SU-DHL-6 (cell line): ENCODE results near the gene SEPTIN1.

ENCODE experiments used
- EZH2phosphoT487 ChIP-seq: fragments of 200-600 bp; sonication (generic), shearing (Covaris generic); conservative IDR thresholded peaks from 2 replicates; pipeline ENCODE4 v1.6.1; 2018; ENCODE audit warnings: mild to moderate bottlenecking, antibody characterized with exemption, low read length, moderate library complexity, mixed read lengths
- TF ChIP-seq, protein P1 (sequence below): fragments of 200-600 bp; sonication (generic); IDR thresholded peaks from one replicate; pipeline ENCODE4 v1.5.1; 2017; ENCODE audit warnings: antibody characterized with exemption, mild to moderate bottlenecking, low read length, moderate library complexity; ENCODE audit not compliant: insufficient read depth, poor library complexity, severe bottlenecking

DNA sequence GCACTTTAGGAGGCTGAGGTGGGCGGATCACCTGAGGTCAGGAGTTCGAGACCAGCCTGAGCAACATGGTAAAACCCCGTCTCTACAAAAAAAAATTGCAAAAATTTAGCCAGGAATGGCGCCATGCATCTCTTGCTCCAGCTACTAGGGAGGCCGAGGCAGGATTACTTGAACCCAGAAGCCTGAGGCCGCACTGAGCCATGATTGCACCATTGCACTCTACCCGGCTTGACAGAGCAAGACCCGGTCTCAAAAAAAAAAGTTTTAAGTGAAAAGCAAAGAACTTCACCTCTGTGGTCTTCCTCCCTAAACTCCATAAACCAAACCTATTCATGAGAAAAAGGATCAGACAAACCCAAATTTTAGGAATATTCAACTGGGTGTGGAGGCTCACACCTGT lies 34.2 kb downstream of the SEPTIN1 start:
- TF ChIP-seq, protein P1, sequence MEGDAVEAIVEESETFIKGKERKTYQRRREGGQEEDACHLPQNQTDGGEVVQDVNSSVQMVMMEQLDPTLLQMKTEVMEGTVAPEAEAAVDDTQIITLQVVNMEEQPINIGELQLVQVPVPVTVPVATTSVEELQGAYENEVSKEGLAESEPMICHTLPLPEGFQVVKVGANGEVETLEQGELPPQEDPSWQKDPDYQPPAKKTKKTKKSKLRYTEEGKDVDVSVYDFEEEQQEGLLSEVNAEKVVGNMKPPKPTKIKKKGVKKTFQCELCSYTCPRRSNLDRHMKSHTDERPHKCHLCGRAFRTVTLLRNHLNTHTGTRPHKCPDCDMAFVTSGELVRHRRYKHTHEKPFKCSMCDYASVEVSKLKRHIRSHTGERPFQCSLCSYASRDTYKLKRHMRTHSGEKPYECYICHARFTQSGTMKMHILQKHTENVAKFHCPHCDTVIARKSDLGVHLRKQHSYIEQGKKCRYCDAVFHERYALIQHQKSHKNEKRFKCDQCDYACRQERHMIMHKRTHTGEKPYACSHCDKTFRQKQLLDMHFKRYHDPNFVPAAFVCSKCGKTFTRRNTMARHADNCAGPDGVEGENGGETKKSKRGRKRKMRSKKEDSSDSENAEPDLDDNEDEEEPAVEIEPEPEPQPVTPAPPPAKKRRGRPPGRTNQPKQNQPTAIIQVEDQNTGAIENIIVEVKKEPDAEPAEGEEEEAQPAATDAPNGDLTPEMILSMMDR = no peak
- no peak for TF ChIP-seq EZH2phosphoT487
